HG02642 (cell line): ENCODE results near the gene OR52I1.

Source experiments
- ATAC-seq: cut with Tn5 transposase; IDR thresholded peaks from one replicate; pipeline ENCODE4 v1.9.1; 2021; ENCODE audit warnings: mild to moderate bottlenecking; ENCODE audit not compliant: unreplicated experiment, poor library complexity

OR52I1 gene, protein sequence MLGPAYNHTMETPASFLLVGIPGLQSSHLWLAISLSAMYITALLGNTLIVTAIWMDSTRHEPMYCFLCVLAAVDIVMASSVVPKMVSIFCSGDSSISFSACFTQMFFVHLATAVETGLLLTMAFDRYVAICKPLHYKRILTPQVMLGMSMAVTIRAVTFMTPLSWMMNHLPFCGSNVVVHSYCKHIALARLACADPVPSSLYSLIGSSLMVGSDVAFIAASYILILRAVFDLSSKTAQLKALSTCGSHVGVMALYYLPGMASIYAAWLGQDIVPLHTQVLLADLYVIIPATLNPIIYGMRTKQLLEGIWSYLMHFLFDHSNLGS

DNA sequence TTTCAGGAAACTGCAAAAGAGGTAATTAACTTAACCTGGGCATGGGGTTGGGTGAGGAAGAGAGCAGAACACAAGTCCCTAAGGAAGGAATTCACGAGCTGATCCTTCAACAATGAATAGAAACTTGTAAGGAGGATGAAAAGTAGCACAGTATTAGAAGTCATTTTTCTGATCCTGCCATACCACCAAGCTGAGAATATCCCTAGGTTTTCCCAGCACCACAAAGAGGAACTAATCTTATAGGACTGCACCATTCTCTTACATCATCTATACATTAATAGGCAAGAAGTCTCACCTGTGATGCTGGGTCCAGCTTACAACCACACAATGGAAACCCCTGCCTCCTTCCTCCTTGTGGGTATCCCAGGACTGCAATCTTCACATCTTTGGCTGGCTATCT is at the start of gene OR52I1:
OR52I1 (plus strand) TSS at position 301 of the 400 bp plus-strand sequence; CDS start at position 301, 0 bp downstream.
- ATAC-seq: no peak

- ATAC-seq: no peak
Observed at GRCh38 chr11:4544891-4545290, 48.9 kb upstream of the OR52I1 start, which contains the start of gene OR52M1. OR52M1 (plus strand) TSS chr11:4545191; CDS start chr11:4545191, 0 bp downstream.

DNA sequence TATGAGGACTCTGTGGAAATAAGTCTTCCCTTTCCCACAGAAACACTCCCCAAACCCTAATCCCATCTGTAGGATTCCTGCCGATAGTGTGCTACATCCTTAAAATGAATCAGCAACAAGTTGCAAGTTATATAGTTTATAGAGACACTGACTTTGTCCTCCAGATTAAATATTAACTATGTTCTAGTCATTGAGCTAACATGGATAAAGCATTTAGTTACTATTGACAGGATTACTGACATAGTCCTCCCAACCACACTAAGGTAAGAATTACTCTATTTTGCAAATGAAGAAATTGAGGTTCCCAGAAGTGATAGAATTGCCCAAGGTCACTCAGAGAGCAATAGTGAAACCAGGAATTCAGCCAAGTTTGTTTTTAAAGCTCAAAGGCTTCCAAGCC is 47.0 kb upstream of the OR52I1 start:
- ATAC-seq: no peak

DNA sequence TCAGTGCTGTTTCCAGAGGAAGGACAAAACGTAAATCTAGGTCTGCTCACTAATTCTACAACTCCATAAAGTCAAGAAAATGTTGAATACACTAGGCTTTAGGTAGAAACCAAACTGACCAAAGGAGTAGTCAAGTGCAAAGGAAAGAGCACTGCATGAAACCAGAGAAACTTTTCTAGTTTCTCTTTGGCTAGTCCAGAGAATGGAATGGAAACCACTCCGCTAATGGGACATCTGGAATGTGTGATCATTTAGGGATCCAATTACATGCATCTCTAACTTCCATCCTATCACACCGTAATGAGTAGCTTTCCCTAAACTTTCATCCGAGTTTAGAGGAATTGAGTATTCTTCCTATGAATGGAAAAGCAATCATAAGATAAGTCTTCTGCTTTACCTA is 46.4 kb upstream of the OR52I1 start:
- ATAC-seq: no peak

GRCh38 chr11:4551346-4551979 is 42.4 kb upstream of the OR52I1 start:
- no peak for ATAC-seq

- ATAC-seq: no peak
Observed at GRCh38 chr11:4559527-4560440, 34.1 kb upstream of the OR52I1 start.

DNA sequence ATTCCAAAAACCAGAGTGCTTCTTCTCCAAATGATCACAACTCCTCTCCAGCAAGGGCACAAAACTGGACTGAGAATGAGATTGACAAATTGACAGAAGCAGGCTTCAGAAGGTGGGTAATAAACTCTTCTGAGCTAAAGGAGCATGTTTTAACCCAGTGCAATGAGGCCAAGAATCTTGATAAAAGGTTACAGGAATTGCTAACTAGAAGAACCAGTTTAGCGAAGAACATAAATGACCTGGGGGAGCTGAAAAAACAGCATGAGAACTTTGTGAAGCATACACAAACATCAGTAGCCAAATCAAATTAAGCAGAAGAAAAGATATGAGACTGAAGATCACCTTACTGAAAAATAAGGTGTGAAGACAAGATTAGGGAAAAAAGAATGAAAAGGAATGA is 33.4 kb upstream of the OR52I1 start:
- no peak for ATAC-seq

GRCh38 chr11:4565371-4565770 is 28.5 kb upstream of the OR52I1 start:
- ATAC-seq: no peak

GRCh38 chr11:4569075-4569474 is 24.8 kb upstream of the OR52I1 start:
- no peak for ATAC-seq

- ATAC-seq: no peak
Observed at GRCh38 chr11:4576880-4577279, 17.0 kb upstream of the OR52I1 start.

DNA sequence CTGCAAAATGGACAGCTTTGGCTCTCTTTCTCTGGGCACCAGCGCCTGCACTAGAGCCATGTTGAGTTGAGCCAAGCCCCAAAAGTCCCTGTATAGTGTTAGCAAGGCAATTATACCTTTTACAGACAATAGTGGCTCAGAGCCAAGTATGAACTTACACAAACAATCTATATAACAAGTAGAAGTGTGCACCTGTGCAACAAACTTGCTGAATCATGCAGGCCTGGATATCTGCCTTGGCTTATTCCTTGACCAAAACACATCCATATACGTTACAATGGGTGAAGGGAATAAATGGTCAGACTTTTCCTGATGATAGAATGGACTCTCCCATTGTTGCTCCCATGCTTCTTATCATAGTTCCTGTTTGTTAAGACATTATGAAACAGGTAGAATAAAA is 16.1 kb upstream of the OR52I1 start:
- ATAC-seq: no peak

DNA sequence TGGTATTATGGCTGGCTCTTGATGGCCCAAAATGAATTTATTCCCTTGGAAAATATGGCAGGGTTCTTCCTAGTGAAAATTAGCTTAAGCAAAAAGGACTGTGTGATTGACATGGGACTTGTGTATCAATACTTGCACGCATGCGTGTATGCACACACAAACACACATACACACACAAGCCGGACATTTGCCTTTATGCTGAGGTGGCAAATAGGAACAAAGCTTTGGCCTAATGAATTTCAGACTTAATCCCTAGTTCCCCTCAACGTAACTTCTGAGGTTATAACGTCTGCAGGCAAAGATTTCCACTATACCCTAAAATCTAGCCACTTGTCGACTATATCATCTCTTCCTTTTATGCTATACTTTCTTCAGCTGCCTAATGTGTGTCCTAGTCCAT is 15.2 kb upstream of the OR52I1 start:
- ATAC-seq: no peak

DNA sequence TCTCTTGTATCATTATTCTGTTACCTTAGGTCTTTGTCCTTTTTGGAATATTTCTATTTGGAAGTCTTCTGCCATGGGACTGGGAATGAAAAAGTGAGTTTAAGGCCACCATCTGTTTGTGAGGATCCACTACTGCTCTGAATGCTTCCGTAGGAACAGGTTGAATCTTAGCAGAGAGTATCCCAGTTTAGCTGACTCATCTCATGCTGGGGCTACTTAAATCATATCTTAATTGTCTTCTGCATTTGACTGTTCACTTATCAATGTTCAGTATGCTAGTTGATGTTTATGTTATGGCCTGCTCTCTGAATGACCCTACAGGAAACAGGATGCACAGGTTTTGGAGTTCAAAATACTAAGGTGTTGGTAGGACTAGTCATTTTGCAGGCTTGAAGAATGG is 13.7 kb upstream of the OR52I1 start:
- no peak for ATAC-seq

- ATAC-seq: no peak
Observed at GRCh38 chr11:4581443-4581842, 12.4 kb upstream of the OR52I1 start, which contains the start of gene OR52I2. OR52I2 (plus strand) TSS chr11:4581743.

DNA sequence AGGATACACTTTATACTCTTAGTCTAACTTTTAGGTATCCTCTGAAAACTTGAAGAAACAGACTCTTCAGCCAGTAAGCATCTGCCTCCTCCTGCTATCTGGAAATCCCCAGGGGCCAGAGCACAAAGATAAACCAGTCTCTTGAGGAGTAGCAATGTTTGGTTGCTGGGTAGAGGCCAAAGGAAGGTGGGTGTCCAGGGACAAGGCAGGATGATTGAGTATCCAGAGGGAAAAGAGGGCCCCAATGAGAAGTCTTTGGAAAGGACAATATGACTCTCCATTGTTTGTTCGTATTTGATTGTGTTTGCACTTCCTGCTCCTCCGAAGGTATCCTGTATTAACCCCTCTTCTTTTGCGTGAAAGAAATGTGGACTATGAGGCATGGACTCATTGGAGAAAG is 4.8 kb upstream of the OR52I1 start:
- ATAC-seq: no peak

- no peak for ATAC-seq
Observed at GRCh38 chr11:4605057-4605456, 11.2 kb downstream of the OR52I1 start.

GRCh38 chr11:4606231-4607015 is 12.6 kb downstream of the OR52I1 start:
- ATAC-seq: no peak

DNA sequence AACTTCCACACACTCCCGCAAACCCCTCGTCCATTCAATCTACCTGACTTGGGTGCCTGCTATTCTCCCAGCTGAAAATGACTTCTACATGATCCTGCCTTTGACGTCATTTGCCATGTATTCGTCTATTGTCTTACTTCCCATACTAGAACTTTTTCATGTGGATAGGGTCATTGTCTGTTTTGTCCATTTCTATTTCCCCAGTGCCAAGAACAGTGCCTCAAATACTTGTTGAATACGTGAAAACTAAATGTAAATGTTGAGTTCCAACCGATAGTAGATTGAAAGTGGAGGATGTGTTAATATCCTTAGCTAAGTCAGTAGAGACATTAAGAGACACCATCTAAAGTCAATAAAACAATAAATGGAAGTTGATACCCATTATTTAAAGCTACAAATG is 13.3 kb downstream of the OR52I1 start:
- no peak for ATAC-seq

DNA sequence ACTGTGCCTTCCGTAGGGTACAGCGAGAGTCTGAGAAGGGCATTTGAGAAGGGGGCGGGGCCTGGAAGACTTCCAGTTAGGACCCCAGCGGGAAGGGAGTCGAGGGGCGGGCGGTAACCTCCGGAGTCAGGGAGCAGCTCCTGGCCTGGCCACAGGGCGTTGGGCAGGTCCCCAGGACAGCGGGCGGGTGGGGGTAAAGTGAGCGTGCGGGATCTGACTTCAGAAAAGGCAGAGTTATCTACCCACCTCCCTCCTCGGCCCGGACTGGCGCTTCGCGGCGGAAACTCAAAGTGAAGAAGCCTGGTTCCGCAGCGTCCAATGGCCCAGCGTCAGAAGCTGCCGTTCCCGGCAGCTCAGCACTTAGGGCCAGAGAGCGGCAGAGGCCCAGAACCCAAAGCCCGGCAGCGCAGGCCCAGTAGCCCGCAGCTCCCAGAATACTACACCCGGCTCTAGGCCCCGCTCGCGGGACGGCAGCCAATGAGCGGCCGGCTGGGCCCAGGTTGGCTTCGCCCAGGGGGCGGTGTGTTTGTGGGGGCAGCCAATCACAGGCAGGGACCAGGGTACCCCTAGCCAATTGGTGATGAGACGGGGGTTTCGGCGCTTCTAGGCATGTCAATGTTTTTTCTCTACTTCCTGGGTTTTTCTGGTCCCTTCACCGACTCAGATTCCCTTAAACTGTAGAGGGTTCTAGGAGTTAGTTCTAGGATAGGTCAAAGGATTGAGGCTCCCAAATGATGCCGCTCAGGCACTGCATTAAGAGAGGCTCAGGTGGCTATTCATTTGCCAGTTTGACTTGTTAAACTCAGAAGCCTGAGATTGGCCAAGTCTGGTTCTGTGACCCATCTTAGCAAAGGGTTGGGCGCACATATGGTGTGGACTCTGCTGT is 14.2 kb downstream of the OR52I1 start, which contains the start of gene TRIM68:
TRIM68 (minus strand) TSS at position 451 of the 886 bp plus-strand sequence. CDS start 2,727 bp downstream, outside the sequence.
- peak; percentile 100 for ATAC-seq
